K562 (cell line): Measurements from ENCODE around the gene FBXO21. TPM values are rescaled to one million over a fixed set of nuclear protein-coding genes. Genes with fewer than 3 reads are reported as not detected.
A peak's percentile ranks its signal among the peaks of the same experiment; 100 is the strongest.

Source experiments
- ATAC-seq: fragments of 200-7000 bp; cut with Tn5 transposase; 3 replicates; pipeline ENCODE4 v1.9.1; 2020; ENCODE audit warnings: moderate library complexity
- BruUV-seq: library from RNA; stranded (reverse); fragments of 400-500 nt; replicated peaks from 2 replicates; lab custom pipeline; 2021; lab: Mats Ljungman, UMichigan
- CTCF ChIA-PET: fragments of 300-600 bp; formaldehyde crosslinking; extraction: SDS; loops from one replicate; lab custom pipeline; 2021; ENCODE audit warnings: low intra/inter-chr PET ratio; lab: Yijun Ruan, JAX
- POLR2A ChIA-PET: fragments of 300-600, 350-650 bp; sonication (Branson Sonifier 250); formaldehyde crosslinking; extraction: SDS; loops from one replicate; lab custom pipeline; 2021; ENCODE audit warnings: antibody characterized with exemption, inconsistent platforms; lab: Yijun Ruan, JAX
- DNase-seq, 4 experiments: peaks; one replicate each; pipeline versions ENCODE4 v3.0.0 to v3.0.0-alpha.2; 2011 to 2018; ENCODE audit warnings: low spot score in 3 of 4, mixed read lengths in 3 of 4; ENCODE audit errors: extremely low read depth in 1 of 4
- FAIRE-seq: peaks from 2 replicates; lab custom pipeline; 2011; peaks lifted over from hg19 to GRCh38; lab: Jason Lieb, UNC
- H2AFZ ChIP-seq: 2 replicates; pipeline ENCODE4 v1.6.0; 2011; ENCODE audit warnings: low read depth, low read length, control low read depth, inconsistent platforms
- H3K27ac ChIP-seq: fragments of 200-600 bp; 3 replicates; pipeline ENCODE4 v1.8.0; 2011; ENCODE audit warnings: low read depth, mild to moderate bottlenecking, control low read depth, inconsistent platforms, low read length, moderate library complexity, mixed read lengths; ENCODE audit errors: extremely low read depth
- H3K27me3 ChIP-seq, 2 experiments: fragments of 300-600 bp in 1 of 2; 2 replicates in 1 of 2; 3 replicates in 1 of 2; pipeline versions ENCODE4 v1.6.0 to v1.8.0; 2011; ENCODE audit warnings: inconsistent platforms in 2 of 2, low read length in 2 of 2, mild to moderate bottlenecking in 1 of 2, mixed read lengths in 1 of 2, moderate library complexity in 1 of 2; ENCODE audit not compliant: control insufficient read depth in 2 of 2, insufficient read depth in 2 of 2
- H3K36me3 ChIP-seq: fragments of 300-600 bp; 3 replicates; pipeline ENCODE4 v1.8.0; 2011; ENCODE audit warnings: mild to moderate bottlenecking, low read length, inconsistent platforms; ENCODE audit not compliant: control insufficient read depth, insufficient read depth
- H3K4me1 ChIP-seq, 2 experiments: fragments of 200-600 bp in 1 of 2; replicated peaks in 1 of 2; 2 replicates in 1 of 2; 3 replicates in 1 of 2; pipeline versions ENCODE4 v1.5.1 to v1.8.0; 2011; ENCODE audit warnings: inconsistent platforms in 2 of 2, low read length in 2 of 2, mild to moderate bottlenecking in 1 of 2, mixed read lengths in 1 of 2, moderate library complexity in 1 of 2; ENCODE audit not compliant: control insufficient read depth in 2 of 2, insufficient read depth in 2 of 2
- H3K4me2 ChIP-seq: 2 replicates; pipeline ENCODE4 v1.6.1; 2011; ENCODE audit warnings: low read length, control low read depth, inconsistent platforms, mixed read lengths; ENCODE audit not compliant: insufficient read depth
- H3K4me3 ChIP-seq: fragments of 200-600 bp; sonication (generic), shearing (Covaris generic); 2 replicates; pipeline ENCODE4 v1.5.1; 2016; ENCODE audit warnings: control low read depth, inconsistent platforms
- H3K79me2 ChIP-seq: fragments of 200-600 bp; 3 replicates; pipeline ENCODE4 v1.8.0; 2011; ENCODE audit warnings: low read length, inconsistent platforms; ENCODE audit not compliant: control insufficient read depth, insufficient read depth
- H3K9ac ChIP-seq, 2 experiments: 2 replicates each; pipeline versions ENCODE4 v1.6.0 to v1.6.1; 2011; ENCODE audit warnings: low read depth in 2 of 2, low read length in 2 of 2, control low read depth in 1 of 2, inconsistent platforms in 1 of 2, mild to moderate bottlenecking in 1 of 2, mixed read lengths in 1 of 2; ENCODE audit not compliant: insufficient read depth in 1 of 2
- H3K9me1 ChIP-seq: one replicate; pipeline ENCODE4 v1.6.0; 2011; ENCODE audit warnings: inconsistent platforms, mild to moderate bottlenecking, low read length, moderate library complexity; ENCODE audit not compliant: control insufficient read depth, insufficient read depth
- H3K9me3 ChIP-seq: replicated peaks from 2 replicates; pipeline ENCODE4 v1.5.1; 2011; ENCODE audit warnings: low read depth, low read length, inconsistent platforms; ENCODE audit not compliant: control insufficient read depth, insufficient read depth
- H4K20me1 ChIP-seq: replicated peaks from 2 replicates; pipeline ENCODE4 v1.6.1; 2011; ENCODE audit warnings: low read length, inconsistent platforms, mixed read lengths; ENCODE audit not compliant: control insufficient read depth, insufficient read depth
- ARID3B ChIP-seq: fragments of 250-450 bp; sonication (Bioruptor Pico); IDR thresholded peaks from 2 replicates; pipeline ENCODE4 v1.4.0; 2020; ENCODE audit warnings: borderline replicate concordance
- FOXA3 ChIP-seq, 2 experiments: fragments of 450-650 bp in 1 of 2; sonication (generic) in 1 of 2; formaldehyde crosslinking; IDR thresholded peaks in 1 of 2; conservative IDR thresholded peaks in 1 of 2; 2 replicates each; pipeline versions ENCODE4 v1.4.0 to v1.8.0; 2020 to 2022; ENCODE audit warnings: mild to moderate bottlenecking in 2 of 2, missing genetic modification reagents in 1 of 2
- FOXK2 ChIP-seq, 2 experiments: fragments of 450-650 bp; IDR thresholded peaks in 1 of 2; conservative IDR thresholded peaks in 1 of 2; 2 replicates each; pipeline ENCODE4 v1.6.1; 2016; ENCODE audit warnings: low read depth in 2 of 2, mild to moderate bottlenecking in 1 of 2
- GTF2F1 ChIP-seq: IDR thresholded peaks from 2 replicates; pipeline ENCODE4 v1.6.1; 2011; ENCODE audit warnings: low read depth, low read length, improper control_type of control experiment
- HMG20B ChIP-seq: fragments of 250-450 bp; sonication (Bioruptor Pico); IDR thresholded peaks from 2 replicates; pipeline ENCODE4 v1.5.0; 2021; ENCODE audit warnings: mild to moderate bottlenecking
- KLF1 ChIP-seq: fragments of 450-650 bp; IDR thresholded peaks from 2 replicates; pipeline ENCODE4 v1.6.1; 2016; ENCODE audit warnings: missing genetic modification characterization, missing compliant biosample characterization
- KLF6 ChIP-seq: fragments of 250-450 bp; sonication (Bioruptor Pico); IDR thresholded peaks from 2 replicates; pipeline ENCODE4 v1.4.0; 2020; ENCODE audit warnings: mild to moderate bottlenecking, moderate library complexity, borderline replicate concordance
- MAX ChIP-seq: sonication (generic); formaldehyde crosslinking; IDR thresholded peaks from 2 replicates; pipeline ENCODE4 v1.9.0; 2022; ENCODE audit warnings: mild to moderate bottlenecking, missing genetic modification reagents
- PKNOX1 ChIP-seq: fragments of 450-650 bp; IDR thresholded peaks from 2 replicates; pipeline ENCODE4 v1.6.1; 2016
- RBM34 ChIP-seq: fragments of 200-400 bp; formaldehyde crosslinking; IDR thresholded peaks from 2 replicates; pipeline ENCODE4 v1.6.1; 2018; ENCODE audit warnings: low read length, borderline replicate concordance; ENCODE audit not compliant: insufficient read depth
- USF1 ChIP-seq: sonication (generic); formaldehyde crosslinking; IDR thresholded peaks from 2 replicates; pipeline ENCODE4 v1.9.0; 2022; ENCODE audit warnings: mild to moderate bottlenecking, missing genetic modification reagents
- WHSC1 ChIP-seq: IDR thresholded peaks from one replicate; pipeline ENCODE4 v1.6.1; 2012; ENCODE audit warnings: low read length, control low read depth, inconsistent platforms
- ZBTB49 ChIP-seq: sonication (generic); formaldehyde crosslinking; IDR thresholded peaks from 2 replicates; pipeline ENCODE4 v1.8.0; 2022; ENCODE audit warnings: missing genetic modification reagents, mild to moderate bottlenecking, borderline replicate concordance
- ZNF282 ChIP-seq: sonication (generic); formaldehyde crosslinking; IDR thresholded peaks from 2 replicates; pipeline ENCODE4 v1.8.1; 2023; ENCODE audit warnings: missing genetic modification reagents
- WGBS: fragments of 100-300 bp; shearing (Covaris generic); methylation state at CpG from one replicate; pipeline ENCODE4 v1.1.6; 2016; ENCODE audit warnings: low coverage, mixed read lengths; ENCODE audit not compliant: insufficient coverage; ENCODE audit errors: missing lambda C conversion rate; 5-methylcytosine and 5-hydroxymethylcytosine counted together
- in situ Hi-C: fragments of 300-500 bp; cut with MboI; formaldehyde crosslinking; loops from 4 replicates; pipeline ENCODE4 v1.15.0; 2018; ENCODE audit warnings: inconsistent platforms, mixed read lengths
- intact Hi-C: fragments of 100-400 bp; cut with micrococcal nuclease; formaldehyde crosslinking; loops from 2 replicates; pipeline ENCODE4 v1.14.2; 2022
- polyA plus RNA-seq, 8 experiments: library from polyadenylated mRNA; depleted of rRNA in 4 of 8; stranded (reverse) in 5 of 8; unstranded in 3 of 8; fragments of >200 nt; fragmentation: Nextera tagmentation in 2 of 8; fragmentation: Illumina TruSeq in 1 of 8; extraction: Ambion mirVana in 2 of 8; extraction: Trizol in 1 of 8; gene quantifications; 2 replicates each; pipeline versions ENCODE4 v1.2.1 to v1.2.3, GENCODE V29; 2011 to 2014; ENCODE audit warnings: inconsistent platforms in 1 of 8, missing spikeins in 1 of 8
- total RNA-seq, 7 experiments: library from RNA; depleted of rRNA in 6 of 7; stranded (reverse); fragments of >200 nt in 6 of 7; fragmentation: Illumina TruSeq in 2 of 7; extraction: Trizol in 2 of 7; gene quantifications; 2 replicates each; pipeline versions ENCODE4 v1.2.1 to v1.2.3, GENCODE V29; 2011 to 2021; ENCODE audit warnings: low replicate concordance in 1 of 7

Gene FBXO21
- total and polyA plus RNA-seq, 9 of the 15 experiments (the other 6 are each of a cell fraction or from before 2014, with no cell fraction given), result 3.0 to 50.9 (median 9.1) TPM

- Histone ChIP-seq H4K20me1 (no peaks in the 10 kb centered on the region), H3K4me3 (no peak overlapping the region), H3K27ac (no peak overlapping the region; the same call in 2 of the 3 replicates), H3K9me3 (peaks cover 33% of the 10 kb centered on the region), H3K9me1 (no peaks in the 10 kb centered on the region), H3K79me2 (no peaks in the 10 kb centered on the region), H3K27me3 (peaks cover 9 to 13% of the 10 kb centered on the region in 2 experiments; a peak in 3 of 5 replicates), H2AFZ (no peak overlapping the region), H3K4me2 (no peak overlapping the region), H3K4me1 (no peaks in the 10 kb centered on the region), H3K36me3 (no peaks in the 10 kb centered on the region), H3K9ac (no peak overlapping the region)
- CTCF ChIA-PET, result no interaction called here
- no TSS peak for BruUV-seq
- no peak for FAIRE-seq
- no peak for DNase-seq
- intact Hi-C loops (no loop called here), in situ Hi-C loops (loop anchor here (25.0 kb wide), 1 partner anchor 1164 kb away; no protein-coding TSS in a partner anchor)
- WGBS, result 1% methylated on average over 4 of the region's 4 CpGs
- POLR2A ChIA-PET, result no interaction called here
- no peak for ATAC-seq
- TF ChIP-seq FOXK2 (conservative IDR thresholded peaks at IDR 0.05 in 1 of 2, IDR thresholded peaks at IDR 0.05 in 1 of 2; ENCODE audit: low read depth in 2 of 2) (no peak), USF1 (0 out of 2 replicates have a peak, but pooled peaks have one; percentile 35), WHSC1 (no peak), RBM34 (no peak), FOXA3 (CRISPR knock-in tag; conservative IDR thresholded peaks at IDR 0.05 in 1 of 2, IDR thresholded peaks at IDR 0.05 in 1 of 2) (no peak), PKNOX1 (peak; percentile 78), MAX (CRISPR knock-in tag) (peak; percentile 57), GTF2F1 (no peak), ZBTB49 (no peak), ARID3B (CRISPR knock-in tag) (no peak), ZNF282 (peak; percentile 25; the same call in 1 of the 2 replicates), KLF6 (CRISPR knock-in tag) (no peak), KLF1 (no peak), HMG20B (CRISPR knock-in tag) (no peak)
Measured at GRCh38 chr12:117126335-117126734, 63.9 kb downstream of the FBXO21 start.
